PC-9 (cell line): ENCODE data around the gene IGFLR1.

Source experiments
- CTCF ChIP-seq: fragments of 200-600 bp; sonication (generic); conservative IDR thresholded peaks from 2 replicates; pipeline ENCODE4 v1.6.1; 2017; ENCODE audit warnings: mixed run types, antibody characterized with exemption, mild to moderate bottlenecking, moderate library complexity
- EZH2 ChIP-seq: fragments of 200-600 bp; sonication (generic); IDR thresholded peaks from 2 replicates; pipeline ENCODE4 v1.8.0; 2017; ENCODE audit warnings: antibody characterized with exemption, low read depth

- TF ChIP-seq EZH2 (no peak), CTCF (no peak)
These were observed 23.8 kb downstream of the IGFLR1 start for GRCh38 chr19:35718345-35719041.
